ENCODE results near the gene UBE2G1. TPM values are rescaled to one million over a fixed set of nuclear protein-coding genes. Genes with fewer than 3 reads are reported as not detected.

Gene UBE2G1
- total and polyA plus RNA-seq, 2 of the 13 experiments (the other 11 are each of a cell fraction or from before 2014, with no cell fraction given), result 27.9 to 42.6 TPM

DNA sequence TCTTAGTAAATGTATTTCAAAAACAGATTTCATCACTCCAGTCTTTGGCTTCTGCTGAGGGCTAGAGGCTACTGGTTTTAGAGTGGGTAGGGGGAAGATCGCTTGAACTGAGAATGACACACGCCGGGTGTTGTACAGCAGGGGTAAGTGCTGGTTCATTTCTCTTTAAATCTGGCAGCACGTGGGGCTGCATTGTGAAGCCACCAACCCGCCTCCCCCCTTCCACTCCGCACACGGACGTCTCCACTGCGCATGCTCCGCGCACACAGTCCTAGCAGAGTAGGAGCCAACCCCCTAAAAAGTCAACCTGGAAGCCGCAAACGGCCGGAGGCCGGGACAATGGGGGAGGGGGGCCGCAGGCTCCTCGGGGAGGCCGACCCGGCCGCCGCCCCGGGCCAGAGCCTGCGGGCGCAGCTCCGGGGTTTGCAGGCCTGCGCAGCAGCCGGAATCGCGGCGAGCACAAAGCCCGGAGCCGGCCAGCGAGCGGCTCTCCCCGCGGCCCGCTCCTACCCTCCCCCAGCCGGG lies 1.3 kb downstream of the UBE2G1 start:
- FAIRE-seq (peak; percentile 81), DNase-seq (ENCODE audit: low spot score) (peak; percentile 89), ATAC-seq (peak; percentile 64)
- Histone ChIP-seq H2AFZ (ENCODE audit: low read length) (no peak overlapping the region), H3K27me3 (ENCODE audit: control insufficient read depth in 1 of 2, insufficient read depth in 2 of 2, low read length in 2 of 2) (no peaks in the 10 kb centered on the region; a peak in 1 of 5 replicates), H3K4me3 (replicated peaks in 1 of 3; ENCODE audit: insufficient read depth in 1 of 3, low read depth in 2 of 3, low read length in 3 of 3) (peak overlapping the region; percentile 94 to 97 (median 97)), H3K36me3 (replicated peaks in 1 of 2; ENCODE audit: control insufficient read depth in 1 of 2, insufficient read depth in 2 of 2, low read length in 2 of 2) (peaks cover 1 to 5% of the 10 kb centered on the region in 2 experiments; a peak in 3 of 5 replicates), H3K9ac (ENCODE audit: insufficient read depth, low read depth, low read length) (peak overlapping the region; percentile 97), H4K20me1 (ENCODE audit: insufficient read depth, low read length) (no peaks in the 10 kb centered on the region; the same call in none of the 2 replicates), H3K9me3 (ENCODE audit: low read length) (no peaks in the 10 kb centered on the region), H3K4me1 (ENCODE audit: insufficient read depth, low read length) (peaks cover 54% of the 10 kb centered on the region), H3K27ac (ENCODE audit: extremely low read length, insufficient read depth, low read length) (peak overlapping the region; percentile 95), H3K79me2 (ENCODE audit: insufficient read depth, low read length) (peaks cover 51% of the 10 kb centered on the region), H3K4me2 (ENCODE audit: low read depth, low read length) (peak overlapping the region; percentile 97)
- intact Hi-C loops (cut with micrococcal nuclease; ENCODE audit: unreplicated experiment), result loop anchor here (5.0 kb wide), 2 partner anchors 53 to 223 kb away; partner anchors contain the start of genes CYB5D2 and ZZEF1
- no TSS peak for BruUV-seq (replicated peaks)
- in situ Hi-C loops (cut with HindIII; ENCODE audit: extremely low pct_ligation_motif_present, low pct_unique_long_range_greater_than_20kb), result no loop called here
- 0% methylated on average over 3 of the region's 38 CpGs for WGBS (ENCODE audit: low lambda C conversion rate)
- CTCF ChIA-PET (ENCODE audit: low intra/inter-chr PET ratio, low total read pairs), result no interaction called here
- POLR2A ChIA-PET, result no interaction called here
- TF ChIP-seq TSC22D2 (CRISPR knock-in tag; IDR thresholded peaks at IDR 0.05; ENCODE audit: borderline replicate concordance) (no peak), RAD21 (CRISPR knock-in tag; IDR thresholded peaks at IDR 0.05) (0 out of 2 replicates have a peak, but pooled peaks have one; percentile 28), GABPA (IDR thresholded peaks at IDR 0.05; ENCODE audit: low read depth, low read length) (no peak), GABPA (CRISPR knock-in tag; IDR thresholded peaks at IDR 0.05; ENCODE audit: low read depth) (no peak), ISL2 (CRISPR knock-in tag; IDR thresholded peaks at IDR 0.05) (peak; percentile 7; the same call in 1 of the 2 replicates), ZMYM4 (CRISPR knock-in tag; IDR thresholded peaks at IDR 0.05) (0 out of 2 replicates have a peak, but pooled peaks have one; percentile 37), EEA1 (CRISPR knock-in tag; IDR thresholded peaks at IDR 0.05; ENCODE audit: borderline replicate concordance) (no peak), MXI1 (IDR thresholded peaks at IDR 0.05; ENCODE audit: borderline replicate concordance, low read depth, low read length) (peak; percentile 89; the same call in 2 of the 3 replicates), KDM2A (CRISPR knock-in tag; IDR thresholded peaks at IDR 0.05; ENCODE audit: borderline replicate concordance, low read depth) (0 out of 2 replicates have a peak, but pooled peaks have one; percentile 19), ZNF713 (CRISPR knock-in tag; IDR thresholded peaks at IDR 0.05) (no peak), ARNTL (CRISPR knock-in tag; IDR thresholded peaks at IDR 0.05) (peak; percentile 56), ZNF552 (CRISPR knock-in tag; IDR thresholded peaks at IDR 0.05; ENCODE audit: borderline replicate concordance) (0 out of 2 replicates have a peak, but pooled peaks have one; percentile 64), POLR2AphosphoS5 (IDR thresholded peaks at IDR 0.05; ENCODE audit: low read depth, low read length) (peak; percentile 48; the same call in 1 of the 2 replicates), ZNF614 (CRISPR knock-in tag; IDR thresholded peaks at IDR 0.05; ENCODE audit: borderline replicate concordance) (no peak)
- TF ChIP-seq, protein P1, sequence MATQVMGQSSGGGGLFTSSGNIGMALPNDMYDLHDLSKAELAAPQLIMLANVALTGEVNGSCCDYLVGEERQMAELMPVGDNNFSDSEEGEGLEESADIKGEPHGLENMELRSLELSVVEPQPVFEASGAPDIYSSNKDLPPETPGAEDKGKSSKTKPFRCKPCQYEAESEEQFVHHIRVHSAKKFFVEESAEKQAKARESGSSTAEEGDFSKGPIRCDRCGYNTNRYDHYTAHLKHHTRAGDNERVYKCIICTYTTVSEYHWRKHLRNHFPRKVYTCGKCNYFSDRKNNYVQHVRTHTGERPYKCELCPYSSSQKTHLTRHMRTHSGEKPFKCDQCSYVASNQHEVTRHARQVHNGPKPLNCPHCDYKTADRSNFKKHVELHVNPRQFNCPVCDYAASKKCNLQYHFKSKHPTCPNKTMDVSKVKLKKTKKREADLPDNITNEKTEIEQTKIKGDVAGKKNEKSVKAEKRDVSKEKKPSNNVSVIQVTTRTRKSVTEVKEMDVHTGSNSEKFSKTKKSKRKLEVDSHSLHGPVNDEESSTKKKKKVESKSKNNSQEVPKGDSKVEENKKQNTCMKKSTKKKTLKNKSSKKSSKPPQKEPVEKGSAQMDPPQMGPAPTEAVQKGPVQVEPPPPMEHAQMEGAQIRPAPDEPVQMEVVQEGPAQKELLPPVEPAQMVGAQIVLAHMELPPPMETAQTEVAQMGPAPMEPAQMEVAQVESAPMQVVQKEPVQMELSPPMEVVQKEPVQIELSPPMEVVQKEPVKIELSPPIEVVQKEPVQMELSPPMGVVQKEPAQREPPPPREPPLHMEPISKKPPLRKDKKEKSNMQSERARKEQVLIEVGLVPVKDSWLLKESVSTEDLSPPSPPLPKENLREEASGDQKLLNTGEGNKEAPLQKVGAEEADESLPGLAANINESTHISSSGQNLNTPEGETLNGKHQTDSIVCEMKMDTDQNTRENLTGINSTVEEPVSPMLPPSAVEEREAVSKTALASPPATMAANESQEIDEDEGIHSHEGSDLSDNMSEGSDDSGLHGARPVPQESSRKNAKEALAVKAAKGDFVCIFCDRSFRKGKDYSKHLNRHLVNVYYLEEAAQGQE (IDR thresholded peaks at IDR 0.05; ENCODE audit: borderline replicate concordance in 1 of 2, low read depth in 1 of 2, low read length in 2 of 2), result 0 out of 4 replicates have a peak, but pooled peaks of 1 of the 2 experiments have one; percentile 32
- TF ChIP-seq, protein P2, sequence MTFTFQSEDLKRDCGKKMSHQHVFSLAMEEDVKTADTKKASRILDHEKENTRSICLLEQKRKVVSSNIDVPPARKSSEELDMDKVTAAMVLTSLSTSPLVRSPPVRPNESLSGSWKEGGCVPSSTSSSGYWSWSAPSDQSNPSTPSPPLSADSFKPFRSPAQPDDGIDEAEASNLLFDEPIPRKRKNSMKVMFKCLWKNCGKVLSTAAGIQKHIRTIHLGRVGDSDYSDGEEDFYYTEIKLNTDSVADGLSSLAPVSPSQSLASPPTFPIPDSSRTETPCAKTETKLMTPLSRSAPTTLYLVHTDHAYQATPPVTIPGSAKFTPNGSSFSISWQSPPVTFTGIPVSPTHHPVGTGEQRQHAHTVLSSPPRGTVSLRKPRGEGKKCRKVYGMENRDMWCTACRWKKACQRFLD (CRISPR knock-in tag; IDR thresholded peaks at IDR 0.05; ENCODE audit: borderline replicate concordance), result no peak
- TF ChIP-seq, protein P3, sequence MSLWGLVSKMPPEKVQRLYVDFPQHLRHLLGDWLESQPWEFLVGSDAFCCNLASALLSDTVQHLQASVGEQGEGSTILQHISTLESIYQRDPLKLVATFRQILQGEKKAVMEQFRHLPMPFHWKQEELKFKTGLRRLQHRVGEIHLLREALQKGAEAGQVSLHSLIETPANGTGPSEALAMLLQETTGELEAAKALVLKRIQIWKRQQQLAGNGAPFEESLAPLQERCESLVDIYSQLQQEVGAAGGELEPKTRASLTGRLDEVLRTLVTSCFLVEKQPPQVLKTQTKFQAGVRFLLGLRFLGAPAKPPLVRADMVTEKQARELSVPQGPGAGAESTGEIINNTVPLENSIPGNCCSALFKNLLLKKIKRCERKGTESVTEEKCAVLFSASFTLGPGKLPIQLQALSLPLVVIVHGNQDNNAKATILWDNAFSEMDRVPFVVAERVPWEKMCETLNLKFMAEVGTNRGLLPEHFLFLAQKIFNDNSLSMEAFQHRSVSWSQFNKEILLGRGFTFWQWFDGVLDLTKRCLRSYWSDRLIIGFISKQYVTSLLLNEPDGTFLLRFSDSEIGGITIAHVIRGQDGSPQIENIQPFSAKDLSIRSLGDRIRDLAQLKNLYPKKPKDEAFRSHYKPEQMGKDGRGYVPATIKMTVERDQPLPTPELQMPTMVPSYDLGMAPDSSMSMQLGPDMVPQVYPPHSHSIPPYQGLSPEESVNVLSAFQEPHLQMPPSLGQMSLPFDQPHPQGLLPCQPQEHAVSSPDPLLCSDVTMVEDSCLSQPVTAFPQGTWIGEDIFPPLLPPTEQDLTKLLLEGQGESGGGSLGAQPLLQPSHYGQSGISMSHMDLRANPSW (CRISPR knock-in tag; IDR thresholded peaks at IDR 0.05; ENCODE audit: borderline replicate concordance), result no peak

Measured in HepG2 (cell line).